HCT116 (cell line): Measurements from ENCODE around the gene DOK5. TPM values are rescaled to one million over a fixed set of nuclear protein-coding genes. Genes with fewer than 3 reads are reported as not detected.

ENCODE experiments used
- ATAC-seq: fragments of 200-7000 bp; cut with Tn5 transposase; 2 replicates; pipeline ENCODE4 v1.9.1; 2020; ENCODE audit warnings: mild to moderate bottlenecking, moderate library complexity
- BruUV-seq: library from RNA; stranded (reverse); fragments of 400-500 nt; replicated peaks from 2 replicates; lab custom pipeline; 2021; lab: Mats Ljungman, UMichigan
- CTCF ChIA-PET: fragments of 300-600 bp; sonication (Branson Sonifier 250); formaldehyde crosslinking; loops from one replicate; lab custom pipeline; 2021; ENCODE audit warnings: antibody characterized with exemption; lab: Charles Lee
- POLR2A ChIA-PET: fragments of 300-600, 350-600 bp; sonication (Branson Sonifier 250); formaldehyde crosslinking; loops from one replicate; lab custom pipeline; 2021; ENCODE audit warnings: antibody characterized with exemption; lab: Charles Lee
- RAD21 ChIA-PET, 2 experiments: fragments of 300-600 bp; sonication (Branson Sonifier 250); formaldehyde crosslinking; loops; one replicate each; lab custom pipeline; 2023; ENCODE audit warnings: low total read pairs in 2 of 2; ENCODE audit not compliant: uncharacterized antibody in 2 of 2, unreplicated experiment in 2 of 2, low non-redundant PET in 1 of 2; lab: Charles Lee
- DNase-seq: peaks from one replicate; pipeline ENCODE4 v3.0.0-alpha.2; 2010; ENCODE audit warnings: low read depth, low spot score
- H2AFZ ChIP-seq: fragments of 200-600 bp; shearing (Covaris generic), sonication (generic); 2 replicates; pipeline ENCODE4 v1.6.1; 2017; ENCODE audit warnings: low read depth, mixed run types, mixed read lengths, antibody characterized with exemption, low read length; ENCODE audit not compliant: poor library complexity, severe bottlenecking
- H3K27ac ChIP-seq: 2 replicates; pipeline ENCODE4 v1.5.1; 2012; ENCODE audit warnings: low read depth, low read length
- H3K27me3 ChIP-seq: fragments of 200-600 bp; sonication (generic); 2 replicates; pipeline ENCODE4 v1.6.1; 2016; ENCODE audit warnings: mixed run types, low read length, mixed read lengths; ENCODE audit not compliant: insufficient read depth
- H3K36me3 ChIP-seq, 2 experiments: fragments of 200-500 bp in 1 of 2; fragments of 200-600 bp in 1 of 2; sonication (Bioruptor generic) in 1 of 2; sonication (generic) in 1 of 2; 2 replicates each; pipeline versions ENCODE4 v1.5.1 to v1.6.1; 2014 to 2016; ENCODE audit warnings: low read length in 2 of 2, inconsistent platforms in 1 of 2, mixed read lengths in 1 of 2, mixed run types in 1 of 2; ENCODE audit not compliant: insufficient read depth in 2 of 2, control insufficient read depth in 1 of 2
- H3K4me1 ChIP-seq, 2 experiments: fragments of 200-600 bp in 1 of 2; sonication (generic) in 1 of 2; 2 replicates each; pipeline versions ENCODE4 v1.5.1 to v1.6.1; 2012 to 2017; ENCODE audit warnings: low read length in 2 of 2, inconsistent platforms in 1 of 2, mild to moderate bottlenecking in 1 of 2, mixed read lengths in 1 of 2, mixed run types in 1 of 2, moderate library complexity in 1 of 2; ENCODE audit not compliant: insufficient read depth in 2 of 2, control insufficient read depth in 1 of 2
- H3K4me2 ChIP-seq: fragments of 200-600 bp; sonication (generic); 2 replicates; pipeline ENCODE4 v1.6.1; 2017; ENCODE audit warnings: mixed run types, low read length, mixed read lengths
- H3K4me3 ChIP-seq, 2 experiments: fragments of 200-600 bp in 1 of 2; sonication (generic) in 1 of 2; replicated peaks in 1 of 2; 2 replicates each; pipeline ENCODE4 v1.5.1; 2011 to 2016; ENCODE audit warnings: low read length in 2 of 2, control low read depth in 1 of 2, low read depth in 1 of 2, mild to moderate bottlenecking in 1 of 2, mixed read lengths in 1 of 2, mixed run types in 1 of 2
- H3K79me2 ChIP-seq: fragments of 200-600 bp; sonication (generic); 2 replicates; pipeline ENCODE4 v1.6.1; 2017; ENCODE audit warnings: mild to moderate bottlenecking, mixed run types, low read length, moderate library complexity, mixed read lengths; ENCODE audit not compliant: insufficient read depth
- H3K9ac ChIP-seq: fragments of 200-600 bp; sonication (generic); 2 replicates; pipeline ENCODE4 v1.6.1; 2016; ENCODE audit warnings: low read length, mixed read lengths
- H3K9me2 ChIP-seq: fragments of 200-600 bp; sonication (generic), shearing (Covaris generic); 2 replicates; pipeline ENCODE4 v1.6.1; 2017; ENCODE audit warnings: mixed run types, mild to moderate bottlenecking, moderate library complexity; ENCODE audit not compliant: insufficient read depth
- H3K9me3 ChIP-seq, 2 experiments: fragments of 200-500 bp in 1 of 2; fragments of 200-600 bp in 1 of 2; sonication (Bioruptor generic) in 1 of 2; sonication (generic) in 1 of 2; 2 replicates each; pipeline ENCODE4 v1.6.1; 2014 to 2017; ENCODE audit warnings: low read length in 2 of 2, mixed read lengths in 2 of 2, inconsistent platforms in 1 of 2, low read depth in 1 of 2, mild to moderate bottlenecking in 1 of 2, mixed run types in 1 of 2, moderate library complexity in 1 of 2; ENCODE audit not compliant: control insufficient read depth in 1 of 2, insufficient read depth in 1 of 2
- H4K20me1 ChIP-seq: fragments of 200-600 bp; sonication (generic), shearing (Covaris generic); 2 replicates; pipeline ENCODE4 v1.6.1; 2017; ENCODE audit warnings: mixed run types, mild to moderate bottlenecking, moderate library complexity; ENCODE audit not compliant: insufficient read depth
- ATF3 ChIP-seq: IDR thresholded peaks from 2 replicates; pipeline ENCODE4 v1.6.1; 2012
- CTCF ChIP-seq, 3 experiments: fragments of 200-600 bp in 1 of 3; sonication (generic) in 1 of 3; IDR thresholded peaks in 2 of 3; conservative IDR thresholded peaks in 1 of 3; 2 replicates each; pipeline ENCODE4 v1.5.1; 2012 to 2017; ENCODE audit warnings: low read depth in 2 of 3, low read length in 2 of 3, antibody characterized with exemption in 1 of 3, borderline replicate concordance in 1 of 3, control low read depth in 1 of 3, mild to moderate bottlenecking in 1 of 3, mixed read lengths in 1 of 3, mixed run types in 1 of 3, moderate library complexity in 1 of 3; ENCODE audit not compliant: insufficient read depth in 1 of 3
- EGR1 ChIP-seq: IDR thresholded peaks from 2 replicates; pipeline ENCODE4 v1.6.1; 2012; ENCODE audit warnings: low read depth
- ELF1 ChIP-seq: IDR thresholded peaks from 2 replicates; pipeline ENCODE4 v1.6.1; 2012; ENCODE audit warnings: low read depth, borderline replicate concordance
- EZH2 ChIP-seq: fragments of 200-600 bp; sonication (generic); IDR thresholded peaks from 2 replicates; pipeline ENCODE4 v1.6.1; 2017; ENCODE audit warnings: antibody characterized with exemption, mixed run types
- EZH2phosphoT487 ChIP-seq: fragments of 200-600 bp; IDR thresholded peaks from 2 replicates; pipeline ENCODE4 v1.6.1; 2018; ENCODE audit warnings: antibody characterized with exemption, borderline replicate concordance
- JUND ChIP-seq: IDR thresholded peaks from 2 replicates; pipeline ENCODE4 v1.6.1; 2012
- POLR2AphosphoS5 ChIP-seq: IDR thresholded peaks from 2 replicates; pipeline ENCODE4 v1.6.1; 2011; ENCODE audit warnings: mild to moderate bottlenecking, low read depth, low read length, moderate library complexity
- RAD21 ChIP-seq: IDR thresholded peaks from 2 replicates; pipeline ENCODE4 v1.6.1; 2012; ENCODE audit warnings: low read depth, mild to moderate bottlenecking
- SIN3A ChIP-seq: IDR thresholded peaks from 2 replicates; pipeline ENCODE4 v1.6.1; 2012; ENCODE audit warnings: low read depth
- SP1 ChIP-seq: IDR thresholded peaks from 2 replicates; pipeline ENCODE4 v1.6.1; 2012; ENCODE audit warnings: low read depth
- YY1 ChIP-seq: IDR thresholded peaks from 2 replicates; pipeline ENCODE4 v1.6.1; 2011; ENCODE audit warnings: low read length, low read depth, moderate library complexity, mild to moderate bottlenecking; ENCODE audit not compliant: insufficient replicate concordance; ENCODE audit errors: extremely low read depth
- intact Hi-C: fragments of 100-400 bp; cut with micrococcal nuclease; formaldehyde crosslinking; loops from 2 replicates; pipeline ENCODE4 v1.10.0; 2022
- total RNA-seq: library from RNA; stranded (reverse); gene quantifications from one replicate; pipeline ENCODE4 v1.2.1, GENCODE V29; 2021; ENCODE audit not compliant: unreplicated experiment

DOK5 gene
- total RNA-seq, 1 experiment from 2014 or later, result not detected

GRCh38 chr20:54472607-54473006 is 2.8 kb upstream of the DOK5 start (continued):
- TF ChIP-seq CTCF (IDR thresholded peaks at IDR 0.05 in 2 of 3, conservative IDR thresholded peaks at IDR 0.05 in 1 of 3; ENCODE audit: borderline replicate concordance in 1 of 3, insufficient read depth in 1 of 3, low read depth in 2 of 3, low read length in 2 of 3) (no peak), YY1 (no peak), POLR2AphosphoS5 (no peak), EZH2 (no peak), ELF1 (no peak), SP1 (no peak), JUND (no peak), EGR1 (no peak), EZH2phosphoT487 (no peak)

- BruUV-seq, result no TSS peak
- ATAC-seq (no peak), DNase-seq (no peak)
- ChIA-PET CTCF (no interaction called here), RAD21 (interaction anchor here in 1 of 2 experiments (0.7 kb wide), 1 partner anchor 372 kb away, joined by 3 read pairs; no protein-coding TSS in a partner anchor), POLR2A (no interaction called here)
- TF ChIP-seq ATF3 (no peak), SIN3A (no peak), JUND (no peak), RAD21 (no peak), EZH2phosphoT487 (no peak)
- H3K36me3 ChIP-seq, result no peaks in the 10 kb centered on the region
- H3K27ac ChIP-seq, result no peak overlapping the region
- H3K4me3 ChIP-seq, result no peak overlapping the region
- no peak overlapping the region for H3K9ac ChIP-seq
- H3K27me3 ChIP-seq, result no peaks in the 10 kb centered on the region
- no peaks in the 10 kb centered on the region for H3K4me1 ChIP-seq
- H3K4me2 ChIP-seq, result no peak overlapping the region
- intact Hi-C loops, result no loop called here
- no peaks in the 10 kb centered on the region for H3K79me2 ChIP-seq
- peaks cover 2% of the 10 kb centered on the region; the same call in 1 of the 2 replicates for H3K9me2 ChIP-seq
- H2AFZ ChIP-seq, result no peak overlapping the region
- H3K9me3 ChIP-seq, result no peaks in the 10 kb centered on the region
- H4K20me1 ChIP-seq, result no peaks in the 10 kb centered on the region
These were observed 2.1 kb upstream of the DOK5 start for GRCh38 chr20:54473340-54473739.
